Thoracic aorta (tissue), 2 donors: Measurements from ENCODE around the gene CNTNAP2. TPM values are rescaled to one million over a fixed set of nuclear protein-coding genes. Genes with fewer than 3 reads are reported as not detected.

Experiments
- ATAC-seq: fragments of 150-250 bp; one replicate; pipeline ENCODE4 v1.8.0; 2017; ENCODE audit warnings: low read depth; ENCODE audit not compliant: insufficient number of reproducible peaks, low FRiP score
- DNase-seq: peaks from one replicate; pipeline ENCODE4 v3.0.0-alpha.2; 2020; ENCODE audit warnings: low spot score
- H3K27ac ChIP-seq, 2 donors: fragments of 200-600 bp; sonication (generic); 1 replicate in 1 of 2; 2 replicates in 1 of 2; pipeline ENCODE4 v1.5.1; 2016; ENCODE audit warnings: mild to moderate bottlenecking in 2 of 2, moderate library complexity in 2 of 2
- H3K27me3 ChIP-seq: fragments of 200-600 bp; sonication (generic); replicated peaks from 2 replicates; pipeline ENCODE4 v1.6.0; 2016; ENCODE audit warnings: mild to moderate bottlenecking; ENCODE audit not compliant: insufficient read depth
- H3K36me3 ChIP-seq: fragments of 200-600 bp; sonication (generic); one replicate; pipeline ENCODE4 v1.5.1; 2016
- H3K4me1 ChIP-seq, 2 donors: fragments of 200-600 bp; sonication (generic); 1 replicate in 1 of 2; 2 replicates in 1 of 2; pipeline versions ENCODE4 v1.5.1 to v1.6.0; 2016; ENCODE audit warnings: low read depth in 2 of 2, mild to moderate bottlenecking in 1 of 2; ENCODE audit not compliant: control insufficient read depth in 1 of 2
- H3K4me3 ChIP-seq: fragments of 200-600 bp; sonication (generic); 2 replicates; pipeline ENCODE4 v1.5.1; 2016; ENCODE audit warnings: mild to moderate bottlenecking
- H3K9me3 ChIP-seq: fragments of 200-600 bp; sonication (generic); 2 replicates; pipeline ENCODE4 v1.5.1; 2016
- total RNA-seq, 2 donors: library from RNA; depleted of rRNA; stranded (reverse); fragments of >200 nt; gene quantifications; one replicate each; pipeline versions ENCODE4 v1.1.0 to v1.2.3, GENCODE V29; 2016
- TF ChIP-seq, protein P1 (sequence below): fragments of 200-600 bp; sonication (generic); IDR thresholded peaks from one replicate; pipeline ENCODE4 v1.5.1; 2019; ENCODE audit warnings: antibody characterized with exemption

The CNTNAP2 gene
- total RNA-seq, 2 donors from 2014 or later: not detected

DNA sequence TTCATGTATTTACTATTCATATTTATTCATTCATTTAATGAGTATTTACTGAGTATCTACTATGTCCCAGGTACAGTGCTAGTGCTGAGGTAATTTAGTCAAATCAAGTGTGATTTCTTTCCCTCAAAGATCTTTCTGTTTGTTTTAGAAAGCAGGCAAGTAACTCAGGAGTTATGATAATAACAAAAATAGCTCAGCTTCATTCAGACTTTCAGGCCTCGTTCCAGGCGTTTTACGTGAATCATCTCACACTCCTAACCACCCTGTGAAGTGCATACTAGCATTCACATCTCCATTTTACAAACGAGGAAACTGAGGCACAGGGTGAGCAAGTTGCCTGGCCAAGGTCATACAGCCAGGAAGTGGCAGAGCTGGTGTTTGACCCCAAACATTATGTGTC lies 2005.2 kb downstream of the CNTNAP2 start:
- Histone ChIP-seq H3K36me3 (no peaks in the 10 kb centered on the region), H3K4me3 (no peak overlapping the region), H3K9me3 (no peaks in the 10 kb centered on the region), H3K27ac (no peak overlapping the region), H3K27me3 (no peaks in the 10 kb centered on the region), H3K4me1 (no peaks in the 10 kb centered on the region)
- no peak for DNase-seq
- no peak for ATAC-seq
- TF ChIP-seq, protein P1, sequence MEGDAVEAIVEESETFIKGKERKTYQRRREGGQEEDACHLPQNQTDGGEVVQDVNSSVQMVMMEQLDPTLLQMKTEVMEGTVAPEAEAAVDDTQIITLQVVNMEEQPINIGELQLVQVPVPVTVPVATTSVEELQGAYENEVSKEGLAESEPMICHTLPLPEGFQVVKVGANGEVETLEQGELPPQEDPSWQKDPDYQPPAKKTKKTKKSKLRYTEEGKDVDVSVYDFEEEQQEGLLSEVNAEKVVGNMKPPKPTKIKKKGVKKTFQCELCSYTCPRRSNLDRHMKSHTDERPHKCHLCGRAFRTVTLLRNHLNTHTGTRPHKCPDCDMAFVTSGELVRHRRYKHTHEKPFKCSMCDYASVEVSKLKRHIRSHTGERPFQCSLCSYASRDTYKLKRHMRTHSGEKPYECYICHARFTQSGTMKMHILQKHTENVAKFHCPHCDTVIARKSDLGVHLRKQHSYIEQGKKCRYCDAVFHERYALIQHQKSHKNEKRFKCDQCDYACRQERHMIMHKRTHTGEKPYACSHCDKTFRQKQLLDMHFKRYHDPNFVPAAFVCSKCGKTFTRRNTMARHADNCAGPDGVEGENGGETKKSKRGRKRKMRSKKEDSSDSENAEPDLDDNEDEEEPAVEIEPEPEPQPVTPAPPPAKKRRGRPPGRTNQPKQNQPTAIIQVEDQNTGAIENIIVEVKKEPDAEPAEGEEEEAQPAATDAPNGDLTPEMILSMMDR: no peak

DNA sequence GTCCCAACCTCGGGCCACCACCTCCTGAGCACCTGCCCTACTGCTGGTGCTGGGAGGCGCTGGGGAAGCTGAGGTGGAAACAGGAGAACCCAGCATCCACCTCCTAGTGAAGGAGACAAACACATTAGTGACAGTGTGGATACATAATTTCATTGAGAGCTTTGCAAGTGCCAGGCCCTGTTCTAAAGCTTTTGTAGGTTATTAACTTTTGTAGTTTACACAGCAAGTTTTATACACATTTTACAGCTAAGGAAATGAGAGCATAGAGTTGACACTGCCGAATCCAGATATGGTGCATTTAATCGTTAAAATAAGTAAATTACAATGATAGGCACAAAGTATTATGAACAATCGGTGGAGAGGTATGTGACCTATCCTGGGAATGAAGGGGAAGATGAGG lies 2007.9 kb downstream of the CNTNAP2 start:
- no peaks in the 10 kb centered on the region for H3K27me3 ChIP-seq
- no peaks in the 10 kb centered on the region for H3K36me3 ChIP-seq
- DNase-seq: no peak
- no peak overlapping the region for H3K4me3 ChIP-seq
- no peak overlapping the region for H3K27ac ChIP-seq
- no peaks in the 10 kb centered on the region for H3K4me1 ChIP-seq
- TF ChIP-seq, protein P1: no peak
- ATAC-seq: no peak
- no peaks in the 10 kb centered on the region for H3K9me3 ChIP-seq

DNA sequence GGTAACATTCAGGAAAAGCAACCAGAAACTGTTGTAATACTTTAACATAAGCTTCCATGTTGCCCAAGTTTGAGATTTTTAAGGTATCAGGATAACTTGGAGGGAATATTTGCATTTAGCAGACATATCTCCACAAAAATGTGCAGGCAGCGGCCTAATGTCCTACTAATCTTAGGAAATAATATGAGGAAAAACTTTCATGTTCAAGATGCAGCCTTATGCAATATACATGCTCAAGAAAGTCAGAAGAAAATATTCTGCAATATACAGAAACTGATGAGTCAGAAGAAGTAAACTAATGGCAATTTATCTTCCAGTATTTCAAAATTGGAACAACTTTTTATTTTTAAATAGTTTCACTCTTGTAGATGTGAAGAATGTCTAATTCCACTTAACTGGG lies 2010.8 kb downstream of the CNTNAP2 start:
- no peaks in the 10 kb centered on the region for H3K9me3 ChIP-seq
- DNase-seq (no peak), ATAC-seq (no peak)
- H3K4me3 ChIP-seq: no peak overlapping the region
- H3K27ac ChIP-seq: no peak overlapping the region
- TF ChIP-seq, protein P1: no peak
- H3K36me3 ChIP-seq: no peaks in the 10 kb centered on the region
- no peaks in the 10 kb centered on the region for H3K4me1 ChIP-seq
- no peaks in the 10 kb centered on the region for H3K27me3 ChIP-seq

DNA sequence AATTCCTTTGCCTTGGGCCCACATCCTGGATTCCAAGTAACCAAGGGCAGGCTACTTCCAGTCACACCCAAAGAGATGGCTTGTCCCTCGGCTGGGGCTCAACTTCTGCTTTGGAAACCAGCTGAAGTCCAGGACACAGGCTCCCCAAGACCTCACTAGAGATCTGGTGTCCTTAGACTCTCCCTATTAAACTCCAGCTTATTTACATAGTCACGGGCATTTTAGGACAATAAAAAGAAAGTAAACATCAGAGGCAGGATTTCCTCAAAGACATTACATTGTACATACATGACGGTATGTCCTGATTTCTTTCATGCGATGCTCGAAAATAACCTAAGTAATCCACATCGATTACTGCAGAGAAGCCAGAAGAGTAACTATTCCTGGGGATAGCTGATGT lies 2012.4 kb downstream of the CNTNAP2 start:
- no peaks in the 10 kb centered on the region for H3K27me3 ChIP-seq
- no peaks in the 10 kb centered on the region for H3K4me1 ChIP-seq
- DNase-seq (no peak), ATAC-seq (no peak)
- TF ChIP-seq, protein P1: no peak
- H3K4me3 ChIP-seq: no peak overlapping the region
- H3K9me3 ChIP-seq: no peaks in the 10 kb centered on the region
- no peaks in the 10 kb centered on the region for H3K36me3 ChIP-seq
- no peak overlapping the region for H3K27ac ChIP-seq

DNA sequence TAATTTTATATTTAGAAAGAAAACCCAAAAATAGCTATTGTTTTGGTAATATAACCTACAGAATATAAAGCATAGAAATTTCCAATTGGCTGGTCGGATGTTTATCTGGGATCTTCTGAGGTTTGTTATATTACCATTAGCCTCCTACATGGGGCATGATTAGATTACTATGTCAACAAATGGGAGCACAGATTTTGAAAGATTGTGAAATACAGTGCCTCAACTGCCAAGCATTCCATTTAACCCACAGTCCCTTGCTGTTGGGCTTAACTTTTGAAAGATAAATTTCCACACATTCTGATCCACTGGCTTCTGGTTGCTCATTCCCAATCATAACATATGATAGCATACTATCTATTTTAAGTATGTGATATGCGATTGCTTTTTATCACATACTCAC lies 2018.5 kb downstream of the CNTNAP2 start:
- H3K27ac ChIP-seq: no peak overlapping the region
- TF ChIP-seq, protein P1: no peak
- H3K4me3 ChIP-seq: no peak overlapping the region
- H3K36me3 ChIP-seq: no peaks in the 10 kb centered on the region
- no peaks in the 10 kb centered on the region for H3K4me1 ChIP-seq
- DNase-seq (no peak), ATAC-seq (no peak)
- H3K27me3 ChIP-seq: no peaks in the 10 kb centered on the region
- H3K9me3 ChIP-seq: no peaks in the 10 kb centered on the region
